RPMI7951 (cell line): ENCODE data around the gene NUDT10. TPM values are rescaled to one million over a fixed set of nuclear protein-coding genes. Genes with fewer than 3 reads are reported as not detected.
"Not testable (repeated sequence)": the region's sequence is repeated elsewhere in the genome, so short reads cannot be mapped to it uniquely, and the experiment has no call there.

ENCODE experiments used
- DNase-seq: peaks from one replicate; pipeline ENCODE4 v3.0.0-alpha.2; 2012; ENCODE audit warnings: low read depth
- total RNA-seq: library from RNA; depleted of rRNA; stranded (reverse); fragments of >200 nt; shearing (Covaris generic); gene quantifications from 2 replicates; pipeline ENCODE4 v1.2.3, GENCODE V29; 2014; rRNA removed

NUDT10 gene
- 0.68 and 0.96 TPM in 2 replicates for total RNA-seq

- DNase-seq = peak; percentile 30
Measured at GRCh38 chrX:51332188-51332942, at the start of gene NUDT10. TSS of gene NUDT10 (plus strand) at chrX:51332822. CDS start at chrX:51332966, 144 bp downstream.

DNA sequence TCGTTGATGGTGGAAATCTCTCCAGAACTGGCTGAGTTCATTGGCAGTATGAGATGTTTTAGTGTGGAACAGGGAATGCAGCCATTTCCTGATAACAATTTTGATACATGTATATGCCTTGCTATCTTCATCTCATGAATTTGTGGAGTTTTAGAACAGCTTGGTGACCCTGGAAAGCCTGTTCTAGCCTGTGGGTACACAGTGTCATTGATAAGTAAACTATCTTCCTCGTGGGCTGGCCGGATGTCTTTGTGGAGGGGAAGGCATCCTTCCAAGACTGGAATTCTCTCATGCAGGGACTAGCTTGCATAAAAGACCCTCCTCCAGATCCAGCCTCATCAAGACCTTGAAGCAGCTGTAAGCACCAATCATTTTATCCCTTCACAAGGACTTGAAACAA is 40.2 kb upstream of the NUDT10 start:
- no peak for DNase-seq

DNA sequence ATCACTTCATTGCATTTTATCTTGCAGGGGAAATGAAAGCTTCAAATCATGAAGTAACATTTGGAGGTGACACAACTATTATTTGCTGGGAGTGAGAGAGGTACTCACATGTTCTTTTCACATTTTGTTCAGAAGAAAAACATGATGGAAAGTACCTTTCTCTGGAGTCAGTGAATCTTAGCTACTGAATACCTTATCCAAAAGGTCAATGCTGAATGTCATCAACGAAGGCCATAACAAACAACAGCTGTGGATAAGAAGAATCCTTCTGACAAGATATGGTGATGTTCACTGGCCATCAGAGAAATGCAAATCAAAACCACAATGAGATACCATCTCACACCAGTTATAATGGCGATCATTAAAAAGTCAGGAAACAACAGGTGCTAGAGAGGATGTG is 36.5 kb upstream of the NUDT10 start:
- DNase-seq = no peak

DNA sequence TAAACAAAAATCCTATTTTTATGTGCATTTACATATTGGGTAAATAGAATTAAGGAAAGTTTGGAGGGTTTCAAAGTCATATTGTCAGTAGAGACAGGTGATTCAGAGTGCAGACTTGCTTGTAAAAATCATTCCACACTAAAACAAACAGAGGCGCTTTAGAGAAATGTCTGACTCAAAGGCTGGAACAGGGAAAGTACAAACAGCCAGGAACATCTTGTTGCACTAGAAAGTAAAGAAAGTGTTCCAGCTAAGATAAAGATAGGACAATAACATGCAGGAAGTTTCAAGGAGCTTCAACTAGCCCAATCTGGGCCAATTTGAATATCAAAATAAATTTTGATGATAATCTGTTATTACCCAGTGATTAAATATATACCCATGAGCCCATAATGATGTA is 16.4 kb upstream of the NUDT10 start:
- DNase-seq = no peak

DNA sequence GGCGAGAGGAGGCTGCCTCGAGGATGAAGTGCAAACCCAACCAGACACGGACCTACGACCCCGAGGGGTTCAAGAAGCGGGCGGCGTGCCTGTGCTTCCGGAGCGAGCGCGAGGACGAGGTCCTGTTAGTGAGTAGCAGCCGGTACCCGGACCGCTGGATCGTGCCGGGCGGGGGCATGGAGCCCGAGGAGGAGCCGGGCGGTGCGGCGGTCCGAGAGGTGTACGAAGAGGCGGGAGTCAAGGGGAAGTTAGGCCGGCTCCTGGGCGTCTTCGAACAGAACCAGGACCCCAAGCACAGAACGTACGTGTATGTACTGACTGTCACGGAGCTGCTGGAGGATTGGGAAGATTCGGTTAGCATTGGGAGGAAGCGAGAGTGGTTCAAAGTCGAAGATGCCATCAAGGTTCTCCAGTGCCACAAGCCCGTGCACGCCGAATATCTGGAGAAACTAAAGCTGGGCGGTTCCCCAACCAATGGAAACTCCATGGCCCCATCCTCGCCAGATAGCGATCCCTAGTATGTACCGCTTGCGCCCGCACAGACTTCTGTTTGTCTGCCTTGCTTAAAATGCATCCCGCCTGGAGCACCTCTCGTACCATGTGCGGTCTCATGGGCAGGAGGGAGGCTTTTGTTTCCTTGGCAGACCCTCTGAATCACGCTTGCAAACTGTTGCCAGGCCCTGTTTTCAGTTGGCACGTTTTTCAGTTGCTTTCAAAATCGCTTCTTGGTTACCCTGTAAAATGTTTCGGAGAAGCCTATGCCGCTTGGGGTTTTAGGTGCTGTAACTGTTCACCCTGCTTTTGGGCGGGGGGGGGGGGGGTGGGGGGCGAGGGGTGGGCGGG is 542 bp downstream of the NUDT10 start:
- DNase-seq = not testable (repeated sequence)

DNA sequence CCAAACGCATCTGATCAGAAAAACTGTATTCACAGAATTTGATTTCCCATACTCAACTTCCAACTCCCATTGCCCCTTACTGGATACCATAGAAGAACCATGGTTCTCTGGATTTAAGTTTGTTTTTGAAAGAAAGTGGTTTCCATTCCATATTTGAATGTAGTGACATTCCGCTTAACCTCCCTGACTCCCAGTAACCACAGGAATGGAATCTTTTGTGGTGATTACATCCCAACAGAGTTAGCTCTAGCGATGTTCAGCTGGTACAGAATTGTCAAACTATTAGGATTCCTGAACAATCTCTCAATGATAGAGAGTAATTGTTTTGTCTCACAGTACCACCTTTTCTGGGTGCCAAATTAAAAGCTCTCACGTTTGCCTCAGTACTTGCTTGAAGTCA is 1.7 kb downstream of the NUDT10 start:
- DNase-seq = no peak

GRCh38 chrX:51336584-51336983 is 4.0 kb downstream of the NUDT10 start:
- peak; percentile 29 for DNase-seq

GRCh38 chrX:51361251-51361650 is 28.6 kb downstream of the NUDT10 start:
- DNase-seq = no peak

GRCh38 chrX:51376672-51377071 is 44.0 kb downstream of the NUDT10 start:
- DNase-seq = no peak

Other genes with a start within 250 kb of the NUDT10 start
- gene NUDT11, start 163.8 kb downstream of the NUDT10 start, total RNA-seq = 10.0 and 10.2 TPM in 2 replicates